Measurements from ENCODE around the gene MESP2.
"Not testable (repeated sequence)": the region's sequence is repeated elsewhere in the genome, so short reads cannot be mapped to it uniquely, and the experiment has no call there.

GRCh38 chr15:89788585-89788984 is 12.5 kb downstream of the MESP2 start:
- TF ChIP-seq CTCF (IDR thresholded peaks at IDR 0.05; ENCODE audit: poor library complexity); EZH2phosphoT487 (IDR thresholded peaks at IDR 0.05; ENCODE audit: low read depth, severe bottlenecking, unreplicated experiment); EZH2 (IDR thresholded peaks at IDR 0.05; ENCODE audit: borderline replicate concordance): not testable (repeated sequence)

Measured in hepatocyte (in vitro differentiated cells).